HG03139 (cell line): ENCODE measurements around the gene MTCL1.

Experiments used
- ATAC-seq: cut with Tn5 transposase; IDR thresholded peaks from one replicate; pipeline ENCODE4 v1.9.1; 2021; ENCODE audit not compliant: unreplicated experiment

MTCL1 gene

GRCh38 chr18:8856212-8856611 is 150.9 kb downstream of the MTCL1 start:
- ATAC-seq: no peak

- ATAC-seq: no peak
Observed at GRCh38 chr18:8856769-8857393, 151.5 kb downstream of the MTCL1 start.

GRCh38 chr18:8857806-8858205 is 152.4 kb downstream of the MTCL1 start:
- ATAC-seq: no peak

GRCh38 chr18:8858888-8859511 is 153.6 kb downstream of the MTCL1 start:
- ATAC-seq: no peak

GRCh38 chr18:8860845-8861642 is 155.7 kb downstream of the MTCL1 start:
- ATAC-seq: no peak

- no peak for ATAC-seq
Observed at GRCh38 chr18:8863427-8863826, 158.1 kb downstream of the MTCL1 start.

- no peak for ATAC-seq
Observed at GRCh38 chr18:8865934-8866333, 160.6 kb downstream of the MTCL1 start.

GRCh38 chr18:8866679-8867078 is 161.3 kb downstream of the MTCL1 start:
- ATAC-seq: no peak

GRCh38 chr18:8868276-8868675 is 162.9 kb downstream of the MTCL1 start:
- ATAC-seq: no peak

GRCh38 chr18:8868779-8869415 is 163.5 kb downstream of the MTCL1 start:
- no peak for ATAC-seq

GRCh38 chr18:8869696-8870095 is 164.3 kb downstream of the MTCL1 start:
- no peak for ATAC-seq

GRCh38 chr18:8870528-8870927 is 165.2 kb downstream of the MTCL1 start:
- no peak for ATAC-seq

GRCh38 chr18:8871489-8871888 is 166.1 kb downstream of the MTCL1 start:
- no peak for ATAC-seq

GRCh38 chr18:8874872-8875271 is 169.5 kb downstream of the MTCL1 start:
- no peak for ATAC-seq

GRCh38 chr18:8876887-8877286 is 171.5 kb downstream of the MTCL1 start:
- ATAC-seq: no peak

- no peak for ATAC-seq
Observed at GRCh38 chr18:8881103-8881502, 175.7 kb downstream of the MTCL1 start.
